HG03060 (cell line): ENCODE data around the gene DISC1.
"Not testable (repeated sequence)": the region's sequence is repeated elsewhere in the genome, so short reads cannot be mapped to it uniquely, and the experiment has no call there.

Experiments used
- ATAC-seq: cut with Tn5 transposase; IDR thresholded peaks from one replicate; pipeline ENCODE4 v1.9.1; 2021; ENCODE audit warnings: low read depth, moderate number of reproducible peaks; ENCODE audit not compliant: unreplicated experiment

Gene DISC1

GRCh38 chr1:231869364-231869763, 242.8 kb downstream of the DISC1 start:
- ATAC-seq, result no peak

DNA sequence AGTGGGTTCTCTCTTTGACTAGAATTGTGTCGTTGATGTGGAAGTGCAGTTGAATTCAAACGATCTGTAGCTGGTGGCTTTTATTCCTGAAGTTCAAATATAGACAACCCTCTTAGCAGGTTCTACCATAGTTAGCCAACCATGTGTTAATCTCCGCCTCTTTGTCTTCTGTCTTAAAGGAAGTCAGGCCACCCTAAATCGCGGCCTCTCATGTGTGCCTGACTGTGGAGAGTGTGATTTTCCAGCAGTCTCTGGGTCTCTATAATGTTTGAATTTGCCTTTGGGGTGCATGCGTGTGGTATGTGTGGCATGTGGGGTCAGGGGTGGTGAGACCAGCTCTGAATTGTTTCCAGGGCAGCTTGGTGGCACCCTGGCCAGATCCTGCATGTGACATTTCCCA, 244.9 kb downstream of the DISC1 start:
- ATAC-seq, result no peak

GRCh38 chr1:231871878-231872277, 245.3 kb downstream of the DISC1 start:
- ATAC-seq, result no peak

DNA sequence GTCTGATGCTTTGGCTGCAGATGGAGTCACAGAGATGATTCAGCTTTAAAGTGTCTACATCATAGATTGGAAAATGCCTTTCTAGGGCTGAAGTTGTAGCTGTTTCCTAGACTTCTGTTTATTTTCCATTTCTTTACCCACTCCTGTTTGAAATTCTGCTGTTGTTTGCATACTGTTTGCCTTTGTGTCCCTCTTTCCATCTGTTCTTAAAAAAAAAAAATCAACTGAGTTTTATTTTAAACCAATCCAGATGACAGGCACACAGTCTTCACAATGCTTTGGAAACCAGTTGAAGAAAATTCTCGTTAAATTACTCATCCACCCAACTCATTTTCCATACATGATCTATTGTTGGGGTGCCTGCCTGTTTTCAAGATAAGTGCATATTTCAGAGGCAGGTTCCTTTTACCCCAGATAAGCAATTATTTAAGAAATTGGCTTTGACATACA, 245.9 kb downstream of the DISC1 start:
- ATAC-seq, result no peak

DNA sequence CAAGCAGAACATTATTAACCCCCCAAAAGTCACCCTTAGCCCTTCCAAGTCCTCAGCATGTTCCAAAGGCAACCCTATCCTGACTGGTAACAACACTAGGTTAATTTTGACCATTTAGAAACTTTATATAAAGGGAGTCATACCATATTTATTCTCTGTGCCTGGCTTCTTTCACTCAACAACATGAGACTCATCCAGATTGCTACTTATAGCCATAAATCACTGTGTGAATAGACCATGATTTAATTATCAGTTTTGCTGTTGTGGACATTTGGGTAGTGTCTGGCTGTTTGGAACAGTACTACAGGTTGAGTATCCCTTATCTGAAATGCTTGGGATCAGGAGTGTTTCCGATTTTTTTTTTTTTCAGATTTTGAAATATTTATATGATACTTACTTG, 252.1 kb downstream of the DISC1 start:
- ATAC-seq, result no peak

GRCh38 chr1:231879296-231879695, 252.7 kb downstream of the DISC1 start:
- ATAC-seq, result no peak

DNA sequence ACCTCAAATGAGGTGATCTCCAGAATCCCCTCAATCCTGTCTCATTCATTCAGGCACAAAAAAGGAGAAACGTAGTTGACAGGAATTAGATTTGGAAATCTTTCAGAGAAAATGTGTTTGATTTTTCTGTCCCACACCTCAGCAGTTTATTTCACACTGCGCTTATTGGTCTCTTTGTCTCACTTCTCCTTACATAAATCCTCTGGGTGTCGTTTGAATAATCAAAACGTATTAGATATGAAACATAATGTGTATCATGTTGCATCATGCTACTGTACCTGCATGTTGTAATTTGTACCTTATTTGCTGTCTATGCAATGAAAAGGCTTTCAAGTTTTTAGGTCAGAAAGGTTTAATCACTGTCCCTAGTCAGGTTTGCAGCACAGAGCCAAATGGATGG, 255.7 kb downstream of the DISC1 start:
- ATAC-seq, result no peak

- no peak for ATAC-seq
These were observed 256.2 kb downstream of the DISC1 start for GRCh38 chr1:231882790-231883189.

DNA sequence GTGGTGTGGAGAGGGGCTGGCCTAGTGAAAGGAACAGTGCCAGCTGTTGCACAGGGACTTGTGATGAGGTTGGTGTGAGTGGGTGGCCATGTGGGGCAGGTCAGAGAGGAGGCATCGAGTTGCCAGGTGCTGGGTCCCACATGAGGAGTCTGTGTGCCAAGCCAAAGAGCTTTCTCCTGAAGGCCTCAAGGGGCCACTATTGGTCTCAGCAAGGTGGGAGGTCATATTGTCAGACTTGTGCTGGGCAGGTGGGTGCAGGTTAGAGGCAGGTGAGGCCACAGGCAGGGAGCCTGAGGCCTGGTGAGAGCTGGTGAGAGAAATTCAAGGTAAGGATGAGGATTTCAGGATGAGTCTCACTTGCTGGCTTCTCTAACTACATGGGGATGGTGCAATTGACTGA, 256.8 kb downstream of the DISC1 start:
- ATAC-seq, result no peak

DNA sequence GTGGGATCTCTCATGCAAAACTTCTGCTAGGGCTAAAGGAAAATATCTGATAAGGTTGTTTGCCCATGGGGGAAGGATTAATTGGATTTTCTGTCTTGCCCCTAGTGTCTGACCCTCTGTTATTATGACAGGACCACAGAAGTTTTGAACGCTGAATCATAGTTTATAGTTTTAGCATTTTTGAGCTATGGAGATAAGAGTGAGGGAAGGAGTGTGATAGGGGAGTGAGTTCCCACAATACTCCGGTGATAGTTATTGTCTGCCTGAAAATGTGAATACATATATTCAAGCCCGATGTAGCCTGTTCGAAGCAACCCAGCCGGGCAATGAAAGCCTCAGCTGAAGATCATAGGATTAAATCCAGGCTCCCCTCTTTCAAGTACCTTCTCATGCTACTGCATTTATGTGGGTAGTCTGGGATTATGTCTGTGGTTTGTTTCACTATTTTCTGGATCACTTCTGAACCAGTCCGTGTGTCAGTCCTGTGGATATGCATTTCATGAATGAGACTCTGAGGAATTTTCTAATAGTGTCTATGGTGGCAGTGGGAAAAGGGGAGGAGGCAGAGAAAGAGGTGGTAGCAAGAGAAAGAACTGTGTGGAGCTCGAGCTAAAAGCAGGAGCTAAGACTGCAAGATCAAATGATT, 258.7 kb downstream of the DISC1 start:
- ATAC-seq, result no peak

DNA sequence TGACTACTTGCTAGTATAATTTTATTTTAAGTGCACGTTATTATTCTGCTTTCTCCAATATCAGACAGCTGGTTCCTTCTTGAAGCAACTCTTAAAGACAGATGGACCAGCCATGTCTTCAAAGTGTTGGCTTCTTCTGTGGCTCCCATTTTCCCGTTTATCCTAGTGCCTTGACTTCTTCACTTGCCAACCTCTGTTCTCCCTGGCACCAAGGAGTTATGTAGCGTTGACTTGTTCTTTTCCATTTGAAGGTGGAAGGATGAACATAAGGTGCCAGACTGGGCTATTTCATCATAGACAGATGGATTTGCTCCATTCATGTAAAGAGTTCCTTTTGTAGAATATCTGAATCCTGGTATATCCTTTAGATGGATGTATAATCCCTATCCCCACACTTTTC, 260.6 kb downstream of the DISC1 start:
- no peak for ATAC-seq

GRCh38 chr1:231887866-231888265, 261.3 kb downstream of the DISC1 start:
- no peak for ATAC-seq

DNA sequence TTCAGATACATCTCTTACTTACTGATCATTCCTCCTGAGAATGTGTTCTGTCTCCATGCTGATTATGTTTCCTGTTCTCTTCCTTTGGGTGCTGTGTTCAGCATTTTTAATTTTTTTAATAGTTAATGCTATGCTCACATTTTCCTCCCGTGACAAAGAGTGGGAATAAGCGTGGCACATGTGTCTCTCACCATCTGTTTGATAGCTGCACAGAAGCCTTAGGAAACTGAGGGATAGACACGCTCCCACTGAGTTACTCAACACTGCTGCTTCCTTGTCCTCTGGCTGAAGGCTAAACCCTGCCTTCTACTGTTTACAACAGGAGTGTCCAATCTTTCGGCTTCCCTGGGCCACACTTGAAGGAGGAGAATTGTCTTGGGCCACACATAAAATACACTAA, 264.2 kb downstream of the DISC1 start:
- no peak for ATAC-seq

GRCh38 chr1:231893400-231894102, 267.0 kb downstream of the DISC1 start:
- no peak for ATAC-seq

- ATAC-seq, result no peak
These were observed 270.2 kb downstream of the DISC1 start for GRCh38 chr1:231896806-231897205.

DNA sequence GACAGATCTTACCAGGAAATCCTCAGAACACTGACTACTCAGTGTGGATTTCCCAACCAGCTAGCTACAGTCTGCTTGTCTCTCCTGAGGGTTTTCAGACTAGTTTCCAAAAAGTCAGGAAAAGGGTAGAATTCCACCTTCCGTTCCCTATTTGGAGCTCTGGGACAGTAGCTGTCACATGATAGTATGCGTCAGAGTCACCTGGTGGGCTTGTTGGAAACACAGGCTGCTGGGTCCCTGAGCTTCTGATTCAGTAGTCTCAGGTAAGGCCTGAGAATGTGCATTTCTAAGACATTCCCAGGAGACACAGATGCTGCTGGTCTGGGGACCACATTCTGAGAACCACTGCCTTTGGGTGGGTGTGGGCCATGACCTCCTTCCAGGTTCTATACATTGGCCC, 272.5 kb downstream of the DISC1 start:
- no peak for ATAC-seq

- ATAC-seq, result no peak
These were observed 273.3 kb downstream of the DISC1 start for GRCh38 chr1:231899713-231900435.

GRCh38 chr1:231903586-231904081, 277.0 kb downstream of the DISC1 start:
- ATAC-seq, result no peak

DNA sequence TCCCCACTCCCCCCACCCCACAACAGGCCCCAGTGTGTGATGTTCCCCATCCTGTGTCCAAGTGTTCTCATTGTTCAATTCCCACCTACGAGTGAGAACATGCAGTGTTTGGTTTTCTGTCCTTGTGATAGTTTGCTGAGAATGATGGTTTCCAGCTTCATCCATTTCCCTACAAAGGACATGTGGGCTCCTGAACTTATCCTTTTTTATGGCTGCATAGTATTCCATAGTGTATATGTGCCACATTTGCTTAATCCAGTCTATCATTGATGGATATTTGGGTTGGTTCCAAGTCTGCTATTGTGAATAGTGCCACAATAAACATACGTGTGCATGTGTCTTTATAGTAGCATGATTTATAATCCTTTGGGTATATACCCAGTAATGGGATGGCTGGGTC, 280.7 kb downstream of the DISC1 start:
- not testable (repeated sequence) for ATAC-seq

GRCh38 chr1:231913493-231913892, 286.9 kb downstream of the DISC1 start:
- ATAC-seq, result no peak

GRCh38 chr1:231918239-231919015, 291.8 kb downstream of the DISC1 start:
- ATAC-seq, result no peak
